SK-N-SH treated with all-trans-retinoic acid at 6 μM for 48 hours (cell line): ENCODE results near the gene GPC6.

ENCODE experiments used
- ARNTL ChIP-seq: fragments of 450-650 bp; formaldehyde crosslinking; IDR thresholded peaks from 2 replicates; pipeline ENCODE4 v1.5.0; 2020; ENCODE audit warnings: low read depth, mild to moderate bottlenecking, moderate library complexity, borderline replicate concordance
- ESRRG ChIP-seq: fragments of 250-450 bp; sonication (Bioruptor Pico); IDR thresholded peaks from 2 replicates; pipeline ENCODE4 v1.6.1; 2021; ENCODE audit warnings: mild to moderate bottlenecking
- POU6F1 ChIP-seq: fragments of 250-450 bp; sonication (Bioruptor Pico); IDR thresholded peaks from 2 replicates; pipeline ENCODE4 v1.8.0; 2021; ENCODE audit warnings: low read depth, mild to moderate bottlenecking, moderate library complexity, borderline replicate concordance
- SNAI2 ChIP-seq: fragments of 250-450 bp; sonication (Bioruptor Pico); IDR thresholded peaks from 2 replicates; pipeline ENCODE4 v1.5.0; 2020; ENCODE audit warnings: mild to moderate bottlenecking, moderate library complexity
- ZNF70 ChIP-seq: fragments of 450-650 bp; formaldehyde crosslinking; IDR thresholded peaks from 2 replicates; pipeline ENCODE4 v1.5.0; 2020; ENCODE audit warnings: mild to moderate bottlenecking, moderate library complexity
- ZNF8 ChIP-seq: fragments of 450-650 bp; formaldehyde crosslinking; IDR thresholded peaks from 2 replicates; pipeline ENCODE4 v1.5.0; 2020; ENCODE audit warnings: mild to moderate bottlenecking, moderate library complexity
- TF ChIP-seq, protein P1 (sequence below): fragments of 250-450 bp; sonication (Bioruptor Pico); IDR thresholded peaks from 2 replicates; pipeline ENCODE4 v1.5.1; 2020; ENCODE audit warnings: low read depth, mild to moderate bottlenecking, moderate library complexity
- TF ChIP-seq, protein P2 (sequence below): fragments of 250-450 bp; sonication (Bioruptor Pico); IDR thresholded peaks from 2 replicates; pipeline ENCODE4 v1.8.0; 2020; ENCODE audit warnings: mild to moderate bottlenecking, moderate library complexity, borderline replicate concordance
- TF ChIP-seq, protein P3 (sequence below): fragments of 250-450 bp; sonication (Bioruptor Pico); IDR thresholded peaks from 2 replicates; pipeline ENCODE4 v1.5.1; 2021; ENCODE audit warnings: mild to moderate bottlenecking, moderate library complexity

GRCh38 chr13:93225610-93226009, 997 bp upstream of the GPC6 start:
- TF ChIP-seq SNAI2 (CRISPR knock-in tag) (no peak), ESRRG (CRISPR knock-in tag) (no peak), POU6F1 (CRISPR knock-in tag) (no peak), ZNF70 (no peak), ZNF8 (no peak), ARNTL (no peak)
- TF ChIP-seq, protein P1, sequence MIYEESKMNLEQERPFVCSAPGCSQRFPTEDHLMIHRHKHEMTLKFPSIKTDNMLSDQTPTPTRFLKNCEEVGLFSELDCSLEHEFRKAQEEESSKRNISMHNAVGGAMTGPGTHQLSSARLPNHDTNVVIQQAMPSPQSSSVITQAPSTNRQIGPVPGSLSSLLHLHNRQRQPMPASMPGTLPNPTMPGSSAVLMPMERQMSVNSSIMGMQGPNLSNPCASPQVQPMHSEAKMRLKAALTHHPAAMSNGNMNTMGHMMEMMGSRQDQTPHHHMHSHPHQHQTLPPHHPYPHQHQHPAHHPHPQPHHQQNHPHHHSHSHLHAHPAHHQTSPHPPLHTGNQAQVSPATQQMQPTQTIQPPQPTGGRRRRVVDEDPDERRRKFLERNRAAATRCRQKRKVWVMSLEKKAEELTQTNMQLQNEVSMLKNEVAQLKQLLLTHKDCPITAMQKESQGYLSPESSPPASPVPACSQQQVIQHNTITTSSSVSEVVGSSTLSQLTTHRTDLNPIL (CRISPR knock-in tag) = no peak
- TF ChIP-seq, protein P2, sequence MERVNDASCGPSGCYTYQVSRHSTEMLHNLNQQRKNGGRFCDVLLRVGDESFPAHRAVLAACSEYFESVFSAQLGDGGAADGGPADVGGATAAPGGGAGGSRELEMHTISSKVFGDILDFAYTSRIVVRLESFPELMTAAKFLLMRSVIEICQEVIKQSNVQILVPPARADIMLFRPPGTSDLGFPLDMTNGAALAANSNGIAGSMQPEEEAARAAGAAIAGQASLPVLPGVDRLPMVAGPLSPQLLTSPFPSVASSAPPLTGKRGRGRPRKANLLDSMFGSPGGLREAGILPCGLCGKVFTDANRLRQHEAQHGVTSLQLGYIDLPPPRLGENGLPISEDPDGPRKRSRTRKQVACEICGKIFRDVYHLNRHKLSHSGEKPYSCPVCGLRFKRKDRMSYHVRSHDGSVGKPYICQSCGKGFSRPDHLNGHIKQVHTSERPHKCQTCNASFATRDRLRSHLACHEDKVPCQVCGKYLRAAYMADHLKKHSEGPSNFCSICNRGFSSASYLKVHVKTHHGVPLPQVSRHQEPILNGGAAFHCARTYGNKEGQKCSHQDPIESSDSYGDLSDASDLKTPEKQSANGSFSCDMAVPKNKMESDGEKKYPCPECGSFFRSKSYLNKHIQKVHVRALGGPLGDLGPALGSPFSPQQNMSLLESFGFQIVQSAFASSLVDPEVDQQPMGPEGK = no peak
- TF ChIP-seq, protein P3, sequence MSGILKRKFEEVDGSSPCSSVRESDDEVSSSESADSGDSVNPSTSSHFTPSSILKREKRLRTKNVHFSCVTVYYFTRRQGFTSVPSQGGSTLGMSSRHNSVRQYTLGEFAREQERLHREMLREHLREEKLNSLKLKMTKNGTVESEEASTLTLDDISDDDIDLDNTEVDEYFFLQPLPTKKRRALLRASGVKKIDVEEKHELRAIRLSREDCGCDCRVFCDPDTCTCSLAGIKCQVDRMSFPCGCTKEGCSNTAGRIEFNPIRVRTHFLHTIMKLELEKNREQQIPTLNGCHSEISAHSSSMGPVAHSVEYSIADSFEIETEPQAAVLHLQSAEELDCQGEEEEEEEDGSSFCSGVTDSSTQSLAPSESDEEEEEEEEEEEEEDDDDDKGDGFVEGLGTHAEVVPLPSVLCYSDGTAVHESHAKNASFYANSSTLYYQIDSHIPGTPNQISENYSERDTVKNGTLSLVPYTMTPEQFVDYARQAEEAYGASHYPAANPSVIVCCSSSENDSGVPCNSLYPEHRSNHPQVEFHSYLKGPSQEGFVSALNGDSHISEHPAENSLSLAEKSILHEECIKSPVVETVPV (CRISPR knock-in tag) = no peak
